ENCODE data around the gene TUBA3C.
"Not testable (repeated sequence)": the region's sequence is repeated elsewhere in the genome, so short reads cannot be mapped to it uniquely, and the experiment has no call there.

Gene TUBA3C

DNA sequence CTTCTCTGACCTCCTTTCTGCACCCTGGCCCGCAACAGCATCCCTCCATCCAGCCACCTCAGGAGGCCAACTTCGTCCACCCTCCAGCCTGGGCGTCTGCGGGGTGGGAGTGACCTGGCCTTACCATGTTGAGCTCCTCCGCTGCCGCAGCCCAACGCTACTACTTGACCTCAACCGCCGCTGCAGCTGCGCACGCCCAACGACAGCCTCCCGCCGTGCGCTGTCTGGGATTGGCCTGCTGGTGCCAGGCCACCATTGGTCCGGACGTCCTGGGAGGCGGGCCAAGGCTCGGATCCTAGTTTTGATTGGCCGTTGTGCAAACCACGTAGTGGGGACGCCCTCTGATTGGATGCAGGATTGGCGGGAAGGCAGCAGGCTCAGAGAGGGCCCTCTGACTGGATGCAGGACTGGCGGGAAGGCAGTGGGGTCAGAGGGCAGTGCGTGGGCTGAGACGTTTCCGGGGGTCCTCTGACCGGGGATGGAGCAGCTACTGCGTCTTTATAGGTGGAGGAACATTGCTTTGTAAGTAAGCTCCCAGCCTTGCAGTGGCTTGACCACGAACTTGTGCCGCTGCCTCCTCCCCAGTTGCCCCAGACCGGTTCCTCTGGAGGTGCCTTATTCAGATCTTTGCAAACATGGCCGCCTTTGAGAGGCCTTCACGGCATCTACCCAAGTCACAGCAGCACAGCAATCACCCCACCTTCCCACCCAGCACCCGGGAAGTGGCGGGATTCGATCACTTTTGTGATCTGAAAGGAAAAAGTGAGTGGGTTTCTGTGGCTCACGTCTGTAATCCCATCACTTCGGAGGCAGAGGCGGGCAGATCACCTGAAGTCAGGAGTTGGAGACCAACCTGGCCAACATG is at the start of gene TUBA3C:
TSS of gene TUBA3C (minus strand) at position 204 of the 865 bp plus-strand sequence. CDS start at position 127, 77 bp downstream.
- no peaks in the 10 kb centered on the region for H3K9me3 ChIP-seq (ENCODE audit: insufficient read depth, low read length)
- no peaks in the 10 kb centered on the region for H4K20me1 ChIP-seq (ENCODE audit: low read depth, low read length)
- H3K9me2 ChIP-seq (replicated peaks; ENCODE audit: insufficient read depth, low read length): no peaks in the 10 kb centered on the region
- no peak within 1 kb of the TSS for H3K4me2 ChIP-seq (ENCODE audit: low read depth, low read length, poor library complexity, severe bottlenecking)
- H2AFZ ChIP-seq (ENCODE audit: low read depth, low read length, severe bottlenecking): no peak within 1 kb of the TSS
- no peaks in the 10 kb centered on the region for H3K27me3 ChIP-seq (ENCODE audit: low read length)
- no peak within 1 kb of the TSS for H3K9ac ChIP-seq (ENCODE audit: low read length)
- no peak within 1 kb of the TSS for H3K27ac ChIP-seq (ENCODE audit: low read depth, low read length)
- no peaks in the 10 kb centered on the region for H3F3A ChIP-seq (ENCODE audit: insufficient read depth)
- no peaks in the 10 kb centered on the region for H3K36me3 ChIP-seq (ENCODE audit: low read length)
- no peak for TF ChIP-seq EZH2phosphoT487 (conservative IDR thresholded peaks at IDR 0.05; ENCODE audit: low read length)
- no peak for TF ChIP-seq CTCF (IDR thresholded peaks at IDR 0.05; ENCODE audit: insufficient read depth, low read length, poor library complexity, severe bottlenecking)
- H3K79me2 ChIP-seq (ENCODE audit: insufficient read depth, low read length): no peaks in the 10 kb centered on the region
- H3K4me3 ChIP-seq (ENCODE audit: insufficient read depth, low read length, poor library complexity, severe bottlenecking): no peak within 1 kb of the TSS

- H3K9me2 ChIP-seq (replicated peaks; ENCODE audit: insufficient read depth, low read length); H3K36me3 ChIP-seq (ENCODE audit: low read length); H3F3A ChIP-seq (ENCODE audit: insufficient read depth); H3K4me2 ChIP-seq (ENCODE audit: low read depth, low read length, poor library complexity, severe bottlenecking); H2AFZ ChIP-seq (ENCODE audit: low read depth, low read length, severe bottlenecking); H4K20me1 ChIP-seq (ENCODE audit: low read depth, low read length); H3K4me3 ChIP-seq (ENCODE audit: insufficient read depth, low read length, poor library complexity, severe bottlenecking); H3K79me2 ChIP-seq (ENCODE audit: insufficient read depth, low read length); H3K9me3 ChIP-seq (ENCODE audit: insufficient read depth, low read length); H3K27ac ChIP-seq (ENCODE audit: low read depth, low read length); H3K27me3 ChIP-seq (ENCODE audit: low read length); H3K9ac ChIP-seq (ENCODE audit: low read length): not testable (repeated sequence)
Measured at GRCh38 chr13:19207413-19207812, 25.8 kb upstream of the TUBA3C start.

DNA sequence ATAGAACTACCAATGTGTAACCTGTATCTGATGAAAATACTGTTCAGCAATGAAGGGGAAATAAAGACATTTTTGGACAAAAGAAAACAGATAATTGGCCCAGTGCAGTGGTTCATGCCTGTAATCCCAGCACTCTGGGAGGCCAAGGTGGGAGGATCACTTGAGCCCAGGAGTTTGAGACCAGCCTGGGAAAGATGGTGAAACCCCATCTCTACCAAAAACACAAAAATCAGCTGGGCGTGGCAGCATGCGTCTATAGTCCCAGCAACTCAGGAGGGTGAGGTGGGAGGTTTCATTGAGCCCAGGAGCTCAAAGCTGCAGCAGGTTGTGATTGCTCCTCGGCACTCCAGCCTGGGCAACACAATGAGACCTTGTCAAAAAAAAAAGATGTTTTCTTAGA is 11.0 kb upstream of the TUBA3C start:
- H2AFZ ChIP-seq (ENCODE audit: low read depth, low read length, severe bottlenecking); H3K9me3 ChIP-seq (ENCODE audit: insufficient read depth, low read length); H3K79me2 ChIP-seq (ENCODE audit: insufficient read depth, low read length); H3K4me3 ChIP-seq (ENCODE audit: insufficient read depth, low read length, poor library complexity, severe bottlenecking); H3K36me3 ChIP-seq (ENCODE audit: low read length); H3K4me2 ChIP-seq (ENCODE audit: low read depth, low read length, poor library complexity, severe bottlenecking); H3K27me3 ChIP-seq (ENCODE audit: low read length); H4K20me1 ChIP-seq (ENCODE audit: low read depth, low read length); H3K9ac ChIP-seq (ENCODE audit: low read length); H3K27ac ChIP-seq (ENCODE audit: low read depth, low read length); H3K9me2 ChIP-seq (replicated peaks; ENCODE audit: insufficient read depth, low read length); H3F3A ChIP-seq (ENCODE audit: insufficient read depth): not testable (repeated sequence)

DNA sequence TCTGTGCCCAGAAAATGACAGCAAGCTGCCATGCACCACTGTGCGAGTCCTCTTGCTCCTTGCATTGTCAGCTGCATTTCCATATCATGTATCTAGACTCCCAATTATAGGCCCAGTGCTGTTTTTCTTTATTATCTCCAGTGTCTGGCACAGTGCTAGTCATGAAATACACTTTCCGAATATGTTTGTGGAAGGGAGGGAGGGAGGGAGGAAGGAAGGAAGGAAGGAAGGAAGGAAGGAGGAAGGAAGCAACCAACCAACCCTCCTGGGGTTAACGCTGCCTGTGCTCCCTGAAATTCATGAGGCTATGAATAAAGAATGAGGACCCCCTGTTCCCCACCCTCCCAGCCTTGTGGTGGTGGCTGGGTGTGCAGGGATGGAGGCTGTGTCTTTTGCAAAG is 8.3 kb upstream of the TUBA3C start:
- H3K79me2 ChIP-seq (ENCODE audit: insufficient read depth, low read length); H4K20me1 ChIP-seq (ENCODE audit: low read depth, low read length); H3K4me2 ChIP-seq (ENCODE audit: low read depth, low read length, poor library complexity, severe bottlenecking); H3K27me3 ChIP-seq (ENCODE audit: low read length); H2AFZ ChIP-seq (ENCODE audit: low read depth, low read length, severe bottlenecking); H3K9me3 ChIP-seq (ENCODE audit: insufficient read depth, low read length); H3K36me3 ChIP-seq (ENCODE audit: low read length); H3K4me3 ChIP-seq (ENCODE audit: insufficient read depth, low read length, poor library complexity, severe bottlenecking); H3K9ac ChIP-seq (ENCODE audit: low read length); H3F3A ChIP-seq (ENCODE audit: insufficient read depth); H3K27ac ChIP-seq (ENCODE audit: low read depth, low read length); H3K9me2 ChIP-seq (replicated peaks; ENCODE audit: insufficient read depth, low read length): not testable (repeated sequence)

DNA sequence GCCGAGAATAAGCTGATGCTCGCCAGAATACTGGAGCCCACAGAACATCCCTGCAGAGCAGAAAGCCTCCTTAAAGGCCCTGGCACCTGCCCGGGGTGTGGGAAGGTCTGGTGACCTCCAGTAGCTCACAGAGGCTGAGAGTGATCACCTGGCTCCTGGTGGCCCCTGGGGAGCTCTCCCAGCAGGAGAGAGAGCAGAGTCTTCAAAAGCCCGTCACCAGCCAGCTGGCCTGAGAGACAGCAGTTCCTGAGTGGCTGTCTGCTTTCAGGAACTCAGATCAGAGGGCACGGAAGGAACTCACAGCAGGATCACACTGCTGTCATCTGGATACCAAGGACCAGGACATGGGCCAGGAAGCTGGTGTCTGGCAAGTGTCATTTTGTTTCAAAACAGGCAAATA is 7.7 kb upstream of the TUBA3C start:
- not testable (repeated sequence) for H3K27me3 ChIP-seq (ENCODE audit: low read length); H3K27ac ChIP-seq (ENCODE audit: low read depth, low read length); H3K9me3 ChIP-seq (ENCODE audit: insufficient read depth, low read length); H2AFZ ChIP-seq (ENCODE audit: low read depth, low read length, severe bottlenecking); H3K36me3 ChIP-seq (ENCODE audit: low read length); H3K4me3 ChIP-seq (ENCODE audit: insufficient read depth, low read length, poor library complexity, severe bottlenecking); H4K20me1 ChIP-seq (ENCODE audit: low read depth, low read length); H3K9me2 ChIP-seq (replicated peaks; ENCODE audit: insufficient read depth, low read length); H3F3A ChIP-seq (ENCODE audit: insufficient read depth); H3K4me2 ChIP-seq (ENCODE audit: low read depth, low read length, poor library complexity, severe bottlenecking); H3K79me2 ChIP-seq (ENCODE audit: insufficient read depth, low read length); H3K9ac ChIP-seq (ENCODE audit: low read length)
